Progenitor cell of endocrine pancreas (in vitro differentiated cells): Measurements from ENCODE around the gene ADNP2. TPM values are rescaled to one million over a fixed set of nuclear protein-coding genes. Genes with fewer than 3 reads are reported as not detected.

Source experiments
- DNase-seq: peaks from one replicate; pipeline ENCODE4 v3.0.0; 2021; ENCODE audit warnings: low spot score; ENCODE audit not compliant: unreplicated experiment
- H3K27ac Mint-ChIP-seq: 2 replicates; pipeline ENCODE4 v1.8.0; 2021; ENCODE audit warnings: mild to moderate bottlenecking, moderate library complexity, mixed read lengths
- H3K27me3 Mint-ChIP-seq: 2 replicates; pipeline ENCODE4 v1.8.0; 2021; ENCODE audit warnings: mixed read lengths
- H3K36me3 Mint-ChIP-seq: 2 replicates; pipeline ENCODE4 v1.8.0; 2022; ENCODE audit warnings: mixed read lengths; ENCODE audit not compliant: insufficient read depth
- H3K4me1 Mint-ChIP-seq: 2 replicates; pipeline ENCODE4 v1.8.0; 2021; ENCODE audit warnings: low read depth, mixed read lengths
- H3K4me3 Mint-ChIP-seq: 2 replicates; pipeline ENCODE4 v1.8.0; 2021; ENCODE audit warnings: low read depth, mild to moderate bottlenecking, moderate library complexity, mixed read lengths
- H3K9me3 Mint-ChIP-seq: 2 replicates; pipeline ENCODE4 v1.8.0; 2021; ENCODE audit warnings: low read depth, mixed read lengths
- total RNA-seq: library from RNA; stranded (reverse); gene quantifications from 2 replicates; pipeline ENCODE4 v1.2.1, GENCODE V29; 2021
- TF ChIP-seq, protein P1 (sequence below): fragments of 200-600 bp; sonication (generic); IDR thresholded peaks from one replicate; pipeline ENCODE4 v1.5.0; 2021; ENCODE audit warnings: antibody characterized with exemption, mild to moderate bottlenecking; ENCODE audit not compliant: unreplicated experiment

ADNP2 gene
- total RNA-seq, 1 donor from 2014 or later = 31.8 TPM

DNA sequence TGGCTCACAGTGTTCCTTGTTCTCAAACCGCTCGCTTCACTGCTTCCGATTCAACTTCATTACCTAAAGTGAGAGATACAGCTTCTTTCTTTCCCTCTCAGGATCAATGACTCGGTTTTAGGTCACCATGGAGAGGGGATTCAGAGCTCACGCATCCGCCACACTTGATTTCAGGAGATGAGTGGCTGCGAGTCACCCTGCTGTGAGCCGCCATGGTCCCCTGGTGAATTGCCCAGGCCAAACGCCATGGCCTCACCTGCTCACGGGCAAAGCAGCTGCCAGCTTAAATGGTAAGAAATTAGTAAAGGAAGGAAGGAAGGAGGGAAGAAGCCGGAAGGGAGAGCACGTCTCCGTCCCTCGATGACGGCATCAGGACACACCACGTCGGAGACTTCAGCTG, 60.5 kb downstream of the ADNP2 start:
- peaks cover 6% of the 10 kb centered on the region for H3K9me3 Mint-ChIP-seq
- no peak overlapping the region for H3K4me3 Mint-ChIP-seq
- peaks cover 5% of the 10 kb centered on the region for H3K36me3 Mint-ChIP-seq
- DNase-seq = no peak
- no peaks in the 10 kb centered on the region for H3K27me3 Mint-ChIP-seq
- no peak overlapping the region for H3K27ac Mint-ChIP-seq
- TF ChIP-seq, protein P1, sequence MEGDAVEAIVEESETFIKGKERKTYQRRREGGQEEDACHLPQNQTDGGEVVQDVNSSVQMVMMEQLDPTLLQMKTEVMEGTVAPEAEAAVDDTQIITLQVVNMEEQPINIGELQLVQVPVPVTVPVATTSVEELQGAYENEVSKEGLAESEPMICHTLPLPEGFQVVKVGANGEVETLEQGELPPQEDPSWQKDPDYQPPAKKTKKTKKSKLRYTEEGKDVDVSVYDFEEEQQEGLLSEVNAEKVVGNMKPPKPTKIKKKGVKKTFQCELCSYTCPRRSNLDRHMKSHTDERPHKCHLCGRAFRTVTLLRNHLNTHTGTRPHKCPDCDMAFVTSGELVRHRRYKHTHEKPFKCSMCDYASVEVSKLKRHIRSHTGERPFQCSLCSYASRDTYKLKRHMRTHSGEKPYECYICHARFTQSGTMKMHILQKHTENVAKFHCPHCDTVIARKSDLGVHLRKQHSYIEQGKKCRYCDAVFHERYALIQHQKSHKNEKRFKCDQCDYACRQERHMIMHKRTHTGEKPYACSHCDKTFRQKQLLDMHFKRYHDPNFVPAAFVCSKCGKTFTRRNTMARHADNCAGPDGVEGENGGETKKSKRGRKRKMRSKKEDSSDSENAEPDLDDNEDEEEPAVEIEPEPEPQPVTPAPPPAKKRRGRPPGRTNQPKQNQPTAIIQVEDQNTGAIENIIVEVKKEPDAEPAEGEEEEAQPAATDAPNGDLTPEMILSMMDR = no peak
- H3K4me1 Mint-ChIP-seq = no peaks in the 10 kb centered on the region

DNA sequence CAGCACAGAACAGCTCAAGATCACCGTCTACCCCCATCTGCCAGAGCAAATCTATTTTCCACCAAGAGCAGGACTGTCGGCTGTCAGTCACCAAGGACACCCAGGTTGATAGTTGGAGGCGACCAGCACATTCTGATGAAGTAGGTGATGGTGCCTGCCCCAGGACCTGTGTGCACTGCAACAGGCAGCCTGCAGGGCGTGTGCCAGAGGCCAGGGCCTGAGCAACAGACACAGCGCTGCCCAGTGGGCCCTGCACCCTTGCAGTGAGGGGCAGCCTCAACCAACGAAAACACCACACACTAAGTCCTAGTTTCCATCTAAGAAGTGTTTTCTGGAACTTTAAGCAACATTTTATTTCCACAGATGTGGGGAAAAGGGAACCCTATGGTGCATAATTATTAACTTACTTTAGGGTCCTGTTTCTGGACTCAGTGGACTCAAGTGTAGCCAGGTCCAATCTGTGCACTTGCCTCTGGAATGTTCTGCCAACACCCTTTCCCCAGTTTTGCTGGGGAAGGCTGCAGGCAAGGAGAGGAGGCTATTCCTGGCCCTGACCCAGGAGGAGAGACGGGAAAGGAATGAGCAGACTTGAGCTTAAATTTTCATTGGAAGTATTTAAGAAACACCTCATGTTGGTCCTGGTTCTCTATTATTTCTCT, 61.5 kb downstream of the ADNP2 start:
- H3K27ac Mint-ChIP-seq = no peak overlapping the region
- TF ChIP-seq, protein P1 = no peak
- no peaks in the 10 kb centered on the region for H3K4me1 Mint-ChIP-seq
- DNase-seq = no peak
- no peak overlapping the region for H3K4me3 Mint-ChIP-seq
- peaks cover 3% of the 10 kb centered on the region for H3K36me3 Mint-ChIP-seq
- H3K27me3 Mint-ChIP-seq = no peaks in the 10 kb centered on the region
- H3K9me3 Mint-ChIP-seq = peaks cover 3% of the 10 kb centered on the region

DNA sequence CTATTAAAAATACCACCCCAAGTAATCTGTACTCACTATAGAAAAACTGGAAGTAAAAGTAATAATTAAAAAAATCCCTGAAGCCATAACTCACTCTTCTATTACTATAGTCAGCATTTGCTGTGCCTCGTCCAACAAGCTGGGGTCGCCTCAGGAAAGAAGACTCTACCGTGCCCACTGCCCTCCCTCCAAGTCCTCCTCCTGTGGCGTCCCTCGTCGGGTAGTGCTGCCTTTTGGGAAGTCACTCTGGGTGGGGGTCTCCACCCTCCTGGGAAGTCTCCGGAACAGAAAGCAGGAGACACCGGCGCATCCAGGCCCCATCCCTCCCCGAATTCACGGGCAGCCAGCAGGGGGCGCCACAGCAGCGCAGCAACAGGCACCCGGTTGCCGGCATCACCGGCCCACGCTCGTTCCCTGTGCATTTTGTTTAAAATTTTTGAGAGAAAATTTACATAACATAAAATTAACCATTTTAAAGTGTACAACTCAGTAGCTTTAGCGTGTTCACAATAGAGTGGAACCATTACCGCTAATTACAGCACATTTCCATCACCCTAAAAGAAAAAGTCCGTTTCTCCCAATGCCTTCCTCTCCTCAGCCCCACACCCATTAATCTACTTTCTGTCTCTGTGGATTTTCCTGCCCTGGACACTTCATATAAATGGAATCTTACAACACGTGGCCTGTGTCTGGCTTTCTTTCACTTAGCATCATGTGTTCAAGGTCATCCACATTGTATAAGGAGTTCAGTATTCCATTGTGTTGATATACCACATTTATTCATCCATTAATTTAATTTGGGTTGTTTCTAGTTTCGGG, 62.2 kb downstream of the ADNP2 start:
- no peak overlapping the region for H3K4me3 Mint-ChIP-seq
- DNase-seq = peak; percentile 32
- no peaks in the 10 kb centered on the region for H3K9me3 Mint-ChIP-seq
- H3K4me1 Mint-ChIP-seq = peaks cover 2% of the 10 kb centered on the region
- H3K36me3 Mint-ChIP-seq = peaks cover 1% of the 10 kb centered on the region
- TF ChIP-seq, protein P1 = peak; percentile 87
- no peaks in the 10 kb centered on the region for H3K27me3 Mint-ChIP-seq
- no peak overlapping the region for H3K27ac Mint-ChIP-seq

DNA sequence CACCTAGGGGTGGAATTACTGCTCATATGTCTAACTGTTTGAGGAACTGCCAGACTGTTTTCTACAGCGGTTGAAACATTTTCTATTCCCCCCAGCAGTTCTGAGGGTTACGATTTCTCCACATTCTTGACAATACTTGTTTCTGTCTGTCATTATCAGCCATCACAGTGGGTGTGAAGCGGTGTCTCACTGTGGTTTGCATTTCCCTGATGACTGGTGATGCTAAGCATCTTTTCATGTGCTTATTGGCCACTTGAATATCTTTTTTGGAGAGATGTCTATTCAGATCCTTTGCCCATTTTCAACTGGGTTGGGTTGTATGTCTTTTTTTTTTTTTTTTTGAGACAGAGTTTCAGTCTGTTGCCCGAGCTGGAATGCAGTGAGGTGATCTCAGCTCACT, 63.0 kb downstream of the ADNP2 start:
- H3K27ac Mint-ChIP-seq = no peak overlapping the region
- no peaks in the 10 kb centered on the region for H3K9me3 Mint-ChIP-seq
- no peaks in the 10 kb centered on the region for H3K27me3 Mint-ChIP-seq
- H3K4me3 Mint-ChIP-seq = no peak overlapping the region
- peaks cover 1% of the 10 kb centered on the region for H3K36me3 Mint-ChIP-seq
- TF ChIP-seq, protein P1 = no peak
- peaks cover 7% of the 10 kb centered on the region for H3K4me1 Mint-ChIP-seq
- DNase-seq = no peak

DNA sequence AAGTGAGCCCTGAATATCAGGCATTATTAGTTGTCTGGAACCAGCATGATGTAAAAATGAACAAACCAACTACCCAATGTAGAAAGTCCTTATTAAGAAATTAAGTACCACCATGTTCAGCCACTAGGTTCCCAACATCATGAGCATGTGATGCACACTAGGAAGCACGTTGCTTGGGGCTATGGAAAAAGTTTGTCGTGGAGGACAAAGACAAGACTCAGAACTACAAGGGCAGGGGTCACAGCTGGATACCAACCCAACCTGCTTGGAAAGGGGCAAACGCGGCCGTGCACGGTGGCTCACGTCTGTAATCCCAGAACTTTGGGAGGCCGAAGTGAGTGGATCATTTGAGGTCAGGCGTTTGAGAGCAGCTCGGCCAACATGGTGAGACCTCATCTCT, 64.0 kb downstream of the ADNP2 start:
- Mint-ChIP-seq H3K9me3 (no peaks in the 10 kb centered on the region), H3K27me3 (no peaks in the 10 kb centered on the region), H3K4me1 (peaks cover 7% of the 10 kb centered on the region), H3K4me3 (no peak overlapping the region), H3K27ac (no peak overlapping the region), H3K36me3 (peaks cover 1% of the 10 kb centered on the region)
- no peak for DNase-seq
- TF ChIP-seq, protein P1 = no peak
